GM19438 (cell line): ENCODE measurements around the gene ACE.
A peak's percentile ranks its signal among the peaks of the same experiment; 100 is the strongest.
"Not testable (repeated sequence)": the region's sequence is repeated elsewhere in the genome, so short reads cannot be mapped to it uniquely, and the experiment has no call there.

Experiments used
- ATAC-seq: cut with Tn5 transposase; IDR thresholded peaks from one replicate; pipeline ENCODE4 v1.9.1; 2021; ENCODE audit warnings: low read depth; ENCODE audit not compliant: unreplicated experiment

ACE gene

DNA sequence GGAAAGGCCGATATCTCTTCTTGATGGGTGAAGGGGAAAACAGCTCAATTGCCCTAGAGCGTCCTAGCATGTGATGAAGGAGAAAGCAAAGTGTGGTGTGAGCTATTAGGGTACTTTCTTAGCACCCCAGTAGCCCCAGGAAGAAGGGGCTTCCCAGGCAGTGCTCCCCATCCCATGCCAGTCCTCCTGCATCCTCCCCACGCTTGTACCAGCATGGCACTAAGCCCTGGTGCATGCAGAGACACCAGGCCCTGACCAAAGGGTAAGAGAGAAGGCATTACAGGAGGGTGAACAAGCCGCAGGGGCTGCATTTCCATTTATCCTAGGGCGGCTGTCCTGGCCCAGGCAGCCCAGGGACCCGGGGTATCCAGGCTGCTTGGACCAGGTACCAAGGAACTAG is 33.8 kb upstream of the ACE start:
- ATAC-seq = no peak

DNA sequence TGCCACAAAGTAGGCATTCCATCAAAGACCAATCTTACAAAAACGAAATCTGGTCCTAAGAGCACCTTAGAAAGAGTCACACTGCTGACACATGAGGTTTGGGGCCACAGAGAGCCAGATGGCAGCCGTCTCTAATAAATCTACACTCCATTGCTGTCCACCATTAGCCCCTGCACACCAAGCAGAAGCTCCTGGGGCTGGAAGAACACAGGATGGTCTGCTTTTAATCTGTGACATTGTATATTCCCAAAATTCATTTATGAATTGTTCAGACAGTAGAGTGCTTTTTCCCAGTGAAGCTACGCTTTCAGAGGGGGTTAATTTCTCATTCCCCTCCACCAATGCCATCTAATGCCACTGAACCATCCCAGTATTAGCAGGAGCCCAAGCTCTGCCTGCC is 32.4 kb upstream of the ACE start:
- ATAC-seq = no peak

DNA sequence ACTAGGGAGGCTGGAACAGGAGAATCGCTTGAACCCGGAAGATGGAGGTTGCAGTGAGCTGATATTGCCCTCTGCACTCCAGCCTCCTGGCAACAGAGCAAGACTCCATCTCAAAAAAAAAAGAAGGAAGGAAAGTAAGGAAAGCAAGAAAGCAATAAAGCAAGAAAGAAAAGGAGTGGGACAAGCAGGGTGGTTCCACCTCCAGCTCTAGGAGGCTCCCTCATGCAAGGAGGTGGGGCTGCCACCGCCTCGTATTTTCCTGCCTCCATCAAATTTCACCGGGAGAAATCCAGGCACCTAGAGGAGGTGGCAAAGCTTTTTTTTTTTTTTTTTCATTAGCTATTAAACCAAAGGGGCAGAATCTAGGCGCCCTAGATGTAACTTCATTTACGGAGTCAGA is 31.8 kb upstream of the ACE start:
- no peak for ATAC-seq

DNA sequence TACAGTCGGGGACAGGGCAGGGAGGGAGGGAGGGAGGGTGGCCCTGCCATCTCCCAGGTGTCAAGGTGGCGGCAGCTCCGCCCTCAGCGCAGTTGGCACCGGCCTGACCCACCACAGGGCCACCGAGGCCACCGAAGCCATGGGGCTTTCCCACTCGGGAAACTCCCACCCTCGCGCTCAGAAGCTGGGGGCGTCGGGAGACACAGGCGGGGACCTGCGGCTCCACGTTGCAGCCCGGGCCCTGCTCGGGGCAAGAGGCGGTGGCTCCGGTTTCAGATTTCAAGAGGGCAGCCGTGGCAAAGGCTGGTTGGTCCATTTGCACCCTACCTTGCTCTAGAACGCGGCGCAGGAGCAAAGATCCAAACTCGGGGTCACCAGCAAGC is 31.3 kb upstream of the ACE start:
- peak; percentile 25 for ATAC-seq

DNA sequence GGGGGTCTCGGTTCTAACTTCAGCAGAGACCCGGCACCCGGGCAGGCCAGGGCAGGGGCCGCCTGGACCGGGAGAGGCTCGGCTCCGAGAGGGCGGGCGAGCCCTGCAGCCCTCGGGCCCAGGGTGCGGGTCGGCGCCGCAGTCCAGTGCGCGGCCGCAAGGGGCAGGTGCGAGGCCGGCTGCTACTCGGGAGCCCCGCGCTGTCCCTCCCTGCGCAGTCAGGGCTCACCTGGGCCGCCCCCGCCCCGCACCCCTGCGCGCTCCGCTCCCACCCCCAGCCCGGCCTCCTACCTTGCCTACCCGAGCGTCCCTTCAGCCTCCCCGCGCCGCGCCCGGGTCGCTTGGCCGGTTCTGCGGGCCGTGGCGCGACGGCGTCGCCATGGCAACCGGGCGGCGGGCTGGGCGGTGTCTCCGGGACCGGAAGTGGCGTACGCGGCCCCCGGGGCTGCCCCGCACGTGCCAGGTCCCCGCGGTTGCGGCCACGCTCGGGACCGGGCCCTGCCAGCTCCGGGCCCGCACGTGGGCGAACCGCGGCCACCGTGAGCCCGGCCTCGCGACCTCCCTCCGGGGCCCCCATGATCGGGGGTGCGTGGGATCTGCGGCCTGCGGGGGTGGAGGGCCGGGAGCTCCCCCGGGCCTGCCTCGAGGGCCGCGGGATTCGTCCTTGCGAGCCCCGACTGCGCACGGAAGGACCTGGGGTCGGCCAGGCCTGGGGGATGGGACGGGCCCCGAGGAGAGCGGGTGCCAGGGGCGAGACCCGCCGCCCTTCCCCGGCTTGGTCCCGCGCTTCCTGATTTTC is 30.7 kb upstream of the ACE start, which contains the start of gene CYB561:
TSS of gene CYB561 (minus strand) at position 353 of the 799 bp plus-strand sequence. CDS start 8,759 bp downstream, outside the sequence.
- ATAC-seq = peak; percentile 68

DNA sequence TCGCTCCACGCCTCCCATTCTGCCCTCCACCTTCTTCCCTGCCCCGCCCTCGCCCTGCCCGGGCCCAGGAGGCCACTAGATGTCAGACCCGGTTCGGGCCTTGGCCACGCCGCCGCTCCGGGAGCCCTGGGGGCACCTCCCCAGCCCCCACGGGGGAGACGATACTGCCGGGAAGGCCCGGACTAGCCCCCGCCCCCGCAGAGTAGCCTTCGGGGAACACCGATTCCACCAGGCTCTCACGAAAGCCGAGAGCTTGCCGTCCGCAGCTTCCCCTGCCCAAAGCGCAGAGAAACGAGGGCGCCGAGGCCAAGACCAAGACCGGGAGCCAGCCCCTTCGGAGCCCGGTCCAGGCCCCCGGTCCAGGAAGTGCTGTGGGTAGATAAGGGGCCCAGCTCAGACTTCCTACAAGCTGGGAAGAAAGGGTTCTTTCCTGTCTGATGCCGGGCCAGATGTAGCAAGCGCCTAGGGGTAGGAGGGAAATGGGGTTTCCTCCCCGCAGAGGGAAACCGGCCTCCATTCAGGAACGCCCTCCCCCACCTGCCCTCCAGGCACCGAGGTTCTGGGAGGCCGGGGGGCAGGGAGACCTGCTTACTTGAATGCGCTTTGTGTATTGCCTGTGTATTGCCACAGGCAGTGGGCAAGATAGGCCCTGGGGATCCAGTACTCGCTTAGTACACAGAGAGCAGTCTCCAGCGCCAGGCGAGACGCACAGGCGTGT is 29.9 kb upstream of the ACE start:
- peak; percentile 32 for ATAC-seq

DNA sequence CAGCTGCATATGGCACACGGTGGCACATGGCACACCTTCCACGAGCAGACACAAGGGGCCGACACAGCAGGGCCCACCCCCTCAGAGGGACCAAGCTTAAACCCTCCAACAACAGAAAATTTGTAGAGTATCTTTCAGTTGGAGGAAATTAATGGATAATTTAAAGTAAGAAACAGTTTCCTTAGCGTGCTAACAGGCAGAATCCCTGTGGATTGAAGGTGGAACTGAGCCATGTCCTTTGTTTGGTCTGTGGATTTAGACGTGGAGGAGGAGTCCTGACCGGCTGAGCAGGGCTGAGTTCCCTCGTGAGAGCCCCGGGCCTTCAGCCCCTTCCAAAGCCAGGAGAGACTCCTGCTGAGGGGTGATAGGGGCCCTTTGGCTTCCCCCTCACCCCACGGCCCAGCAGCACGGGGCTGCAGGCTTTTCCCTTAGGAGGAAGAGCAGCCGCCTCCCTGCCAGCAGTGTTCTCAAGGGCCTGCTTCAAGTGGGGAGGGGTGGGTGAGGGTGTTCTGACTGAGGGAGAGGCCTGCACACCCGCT is 29.3 kb upstream of the ACE start:
- no peak for ATAC-seq

DNA sequence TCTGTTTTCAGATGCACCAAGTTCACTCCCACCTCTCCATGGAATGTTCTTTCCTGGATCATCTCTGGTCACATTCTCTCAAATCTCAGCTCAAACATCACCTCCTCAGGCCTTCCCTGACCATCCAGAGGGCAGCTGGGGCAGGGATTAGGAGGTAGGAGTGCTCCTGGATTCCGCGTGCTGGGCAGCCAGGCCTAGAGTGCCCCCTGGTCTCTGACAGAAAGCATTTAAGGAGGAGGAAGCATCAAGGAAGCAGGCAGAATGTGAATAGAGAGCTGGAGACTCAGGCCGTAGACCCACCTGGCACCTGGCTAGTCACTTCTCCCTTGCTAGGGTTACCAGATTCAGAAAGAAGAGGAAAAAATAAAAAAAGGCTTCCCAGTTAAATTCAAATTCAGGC is 28.2 kb upstream of the ACE start:
- no peak for ATAC-seq

DNA sequence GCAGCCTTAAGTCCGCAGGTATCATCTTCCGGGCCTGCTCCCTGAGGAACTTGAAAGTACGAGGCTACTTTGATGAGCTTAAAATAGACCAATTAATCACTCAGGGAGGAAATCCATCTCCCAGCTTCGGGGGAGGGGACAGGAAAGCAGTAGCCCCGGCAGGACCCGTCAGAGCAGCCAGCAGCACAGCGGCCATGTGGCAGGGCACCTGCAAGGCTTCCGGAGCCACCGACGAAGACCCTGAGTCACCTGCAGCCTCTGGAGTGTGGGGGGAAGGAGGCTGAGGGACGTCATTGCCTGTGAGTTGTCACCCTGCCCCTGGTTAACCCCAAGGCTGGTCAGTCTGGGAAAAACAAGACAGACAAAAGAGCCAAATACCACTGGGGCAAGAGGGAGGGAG is 26.3 kb upstream of the ACE start:
- no peak for ATAC-seq

DNA sequence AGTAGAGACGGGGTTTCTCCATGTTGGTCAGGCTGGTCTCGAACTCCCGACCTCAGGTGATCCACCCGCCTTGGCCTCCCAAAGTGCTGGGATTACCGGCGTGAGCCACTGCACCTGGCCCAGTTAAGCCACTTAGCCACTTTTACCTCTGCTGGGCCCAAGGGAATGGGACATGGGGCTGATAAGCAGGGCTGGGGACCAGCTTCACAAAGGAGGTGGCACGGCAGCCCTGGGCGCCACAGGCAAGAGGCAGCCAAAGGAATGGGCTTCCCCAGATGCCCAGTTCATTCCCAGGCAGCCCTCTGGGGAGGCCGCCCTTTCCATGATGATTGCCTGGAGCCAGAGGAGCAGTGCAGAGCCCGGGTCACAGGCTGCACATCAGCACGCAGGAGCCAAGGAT is 25.7 kb upstream of the ACE start:
- ATAC-seq = no peak

DNA sequence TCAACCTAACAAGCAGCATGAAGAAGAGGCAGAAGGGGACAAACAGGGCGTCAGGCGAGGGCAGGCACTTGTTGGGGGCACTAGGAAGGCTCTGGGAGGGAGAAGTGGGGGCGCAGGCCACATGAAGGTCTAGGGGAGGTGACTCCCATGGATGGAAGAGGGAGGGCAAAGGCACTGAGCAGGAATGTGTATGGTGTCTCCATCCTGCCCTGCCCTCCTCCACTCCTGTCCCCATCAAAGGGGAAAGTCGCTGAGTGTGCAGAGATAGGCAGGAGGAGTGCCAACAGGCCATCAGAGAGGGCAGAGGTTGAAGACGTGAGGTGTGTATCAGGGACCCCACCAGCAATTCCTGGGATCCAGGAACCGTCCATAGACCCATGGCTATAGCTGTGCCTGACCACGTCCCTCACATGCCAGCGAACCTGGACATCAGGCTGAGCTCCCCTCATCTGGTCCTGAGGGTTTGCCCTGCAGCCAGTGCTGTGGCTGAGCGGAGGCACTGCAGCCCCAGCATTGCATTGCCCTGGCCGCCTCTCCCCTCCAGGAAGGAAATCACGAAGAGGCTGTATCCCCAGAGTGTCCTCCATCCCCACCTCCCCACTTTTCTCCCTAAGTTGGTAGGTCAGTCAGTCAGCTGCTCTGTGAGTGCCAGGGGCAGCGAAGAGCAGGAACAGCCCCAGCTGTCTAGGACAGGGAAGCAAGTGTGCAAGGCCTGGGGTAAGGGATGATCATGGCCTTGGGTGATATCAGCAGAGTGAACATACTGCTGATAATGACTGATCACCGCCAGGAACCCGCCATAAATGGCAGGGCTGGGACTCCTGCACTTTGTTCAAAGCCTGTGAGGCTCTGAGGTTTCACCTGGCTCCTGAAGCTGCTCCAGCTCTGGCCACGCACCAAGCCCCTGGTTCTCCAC is 24.6 kb upstream of the ACE start:
- ATAC-seq = no peak

DNA sequence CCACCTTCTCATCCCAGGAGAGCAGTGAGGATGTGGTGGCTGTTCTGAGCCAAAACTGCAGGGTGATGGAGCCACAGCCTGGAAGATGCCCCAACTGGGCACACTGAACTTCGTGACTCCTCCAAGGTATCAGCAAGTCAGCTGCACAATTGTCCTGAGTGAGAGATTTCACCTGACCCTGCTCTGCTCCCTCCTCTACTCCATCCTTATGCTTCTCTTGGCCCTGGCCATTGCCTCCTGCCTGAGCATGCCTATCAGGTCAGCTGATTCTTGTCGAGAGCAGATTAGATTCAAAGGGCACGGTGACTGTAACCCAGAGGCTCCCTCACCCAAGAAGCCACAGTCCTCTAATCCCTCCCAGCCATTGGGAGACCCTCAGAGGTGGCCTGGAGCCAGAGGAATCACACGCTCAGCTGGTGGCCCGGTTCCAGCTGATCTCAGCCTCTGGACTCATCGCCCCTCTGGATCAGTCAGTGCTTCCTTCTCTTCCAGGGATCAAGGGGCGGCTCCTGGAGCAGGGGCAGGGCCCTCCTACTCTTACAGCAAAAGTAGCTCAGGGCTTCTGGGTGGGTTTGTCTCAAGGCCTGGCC is 23.8 kb upstream of the ACE start:
- no peak for ATAC-seq

DNA sequence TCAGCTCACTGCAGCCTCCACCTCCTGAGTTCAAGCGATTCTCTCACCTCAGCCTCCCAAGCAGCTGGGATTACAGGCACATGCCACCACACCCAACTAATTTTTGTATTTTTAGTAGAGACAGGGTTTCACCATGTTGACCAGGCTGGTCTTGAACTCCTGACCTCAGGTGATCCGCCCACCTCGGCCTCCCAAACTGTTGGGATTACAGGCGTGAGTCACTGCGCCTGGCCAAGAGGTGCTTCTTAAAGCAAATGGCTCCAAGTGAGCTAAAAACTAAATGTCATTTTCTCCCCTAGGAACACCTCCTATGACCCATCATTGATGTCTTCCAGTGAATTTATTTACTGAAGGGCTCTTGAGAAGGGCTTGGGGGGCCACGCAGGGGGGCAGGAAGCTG is 22.5 kb upstream of the ACE start:
- not testable (repeated sequence) for ATAC-seq

DNA sequence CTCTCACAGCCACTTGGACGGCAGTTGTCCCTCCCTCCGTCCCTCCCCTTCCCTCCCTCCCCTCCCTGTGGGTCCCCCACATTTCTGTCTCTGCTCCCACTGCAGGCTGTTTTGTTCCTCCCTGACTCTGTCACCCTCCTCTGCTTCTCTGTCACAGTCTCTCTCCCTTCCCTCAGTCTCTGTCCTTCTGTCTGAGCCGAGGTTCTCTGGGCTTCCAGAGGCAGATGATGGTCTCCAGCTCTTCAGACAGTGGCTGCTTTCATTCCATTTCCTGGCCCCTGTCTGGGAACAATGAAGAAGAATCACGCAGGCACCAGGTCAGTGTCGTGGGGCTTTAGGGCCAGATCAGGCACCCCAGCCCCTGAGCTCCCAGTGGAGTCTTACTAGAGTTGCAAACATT is 21.9 kb upstream of the ACE start:
- ATAC-seq = no peak

DNA sequence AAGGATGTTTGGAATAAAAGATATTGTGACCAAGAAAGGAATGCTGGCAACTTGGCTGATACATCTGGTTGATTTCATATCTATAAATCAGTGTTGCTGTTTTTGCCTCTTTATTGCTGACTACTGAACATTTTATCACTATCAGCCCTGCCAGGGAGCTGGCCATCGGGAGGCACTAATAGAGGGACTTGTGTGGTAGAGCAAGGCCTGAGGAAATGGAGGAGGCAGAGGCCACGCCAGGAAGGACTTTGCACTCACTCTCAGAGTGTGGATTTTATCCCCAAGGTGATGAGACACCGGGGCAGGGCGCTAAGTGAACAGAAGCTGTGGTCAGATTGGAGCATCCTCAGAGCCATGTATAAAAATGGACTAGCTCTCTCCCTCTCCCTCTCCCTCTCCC is 21.4 kb upstream of the ACE start:
- ATAC-seq = no peak

DNA sequence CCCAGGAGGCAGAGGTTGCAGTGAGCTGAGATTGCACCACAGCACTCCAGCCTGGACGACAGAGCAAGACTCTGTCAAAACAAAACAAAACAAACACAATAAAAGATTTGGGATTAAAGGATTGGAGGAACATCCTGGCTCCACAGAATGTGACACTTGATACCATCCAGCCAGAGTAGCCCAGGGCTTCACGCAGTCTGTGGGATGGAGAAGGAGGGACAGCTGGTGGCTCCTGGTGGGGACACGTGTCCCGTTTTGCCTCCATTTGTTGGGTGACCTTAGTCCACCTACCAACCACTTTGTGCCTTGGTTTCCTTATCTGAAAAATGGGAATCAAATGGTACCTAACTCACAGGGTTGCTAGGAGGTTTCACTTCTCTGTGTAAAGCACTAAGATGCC is 18.4 kb upstream of the ACE start:
- ATAC-seq = no peak

DNA sequence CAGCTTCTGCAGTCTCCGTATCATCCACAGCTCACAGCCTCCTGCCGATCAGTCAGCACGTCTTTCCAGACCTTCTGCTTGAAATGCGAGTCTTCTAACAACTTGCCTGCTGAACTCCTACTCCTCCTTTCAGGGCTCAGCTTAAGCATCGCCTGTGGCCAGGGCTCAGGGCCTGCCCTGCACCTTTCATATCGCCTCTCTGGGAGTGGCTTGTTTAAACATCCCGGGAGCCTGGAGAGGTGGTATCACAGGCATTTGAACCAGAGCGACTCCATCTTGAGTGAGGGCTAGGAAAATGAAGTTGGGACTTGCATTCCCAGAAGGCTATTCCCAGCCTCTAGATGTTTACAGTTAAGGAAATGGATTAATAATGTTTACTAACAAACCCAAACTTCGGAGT is 16.8 kb upstream of the ACE start:
- no peak for ATAC-seq

DNA sequence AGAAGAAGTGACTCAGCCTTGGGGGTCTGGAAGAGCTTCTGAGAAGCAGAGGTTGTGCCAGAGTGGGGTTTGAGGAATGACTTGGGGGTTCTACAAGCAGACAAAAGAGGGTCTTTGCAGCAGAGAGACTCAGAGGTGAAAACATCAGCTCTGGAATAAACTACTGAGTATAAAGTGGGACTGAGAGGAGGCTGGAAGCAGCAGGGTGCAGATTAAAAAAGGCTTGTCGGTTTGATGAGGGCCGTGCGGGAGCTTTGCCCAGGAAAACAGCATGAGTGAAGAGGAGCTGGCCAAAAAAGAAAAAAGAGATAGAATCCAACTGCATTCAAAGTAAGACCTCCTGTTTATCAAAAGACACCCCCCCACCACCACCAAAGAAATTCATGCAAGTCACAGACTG is 13.1 kb upstream of the ACE start:
- no peak for ATAC-seq

DNA sequence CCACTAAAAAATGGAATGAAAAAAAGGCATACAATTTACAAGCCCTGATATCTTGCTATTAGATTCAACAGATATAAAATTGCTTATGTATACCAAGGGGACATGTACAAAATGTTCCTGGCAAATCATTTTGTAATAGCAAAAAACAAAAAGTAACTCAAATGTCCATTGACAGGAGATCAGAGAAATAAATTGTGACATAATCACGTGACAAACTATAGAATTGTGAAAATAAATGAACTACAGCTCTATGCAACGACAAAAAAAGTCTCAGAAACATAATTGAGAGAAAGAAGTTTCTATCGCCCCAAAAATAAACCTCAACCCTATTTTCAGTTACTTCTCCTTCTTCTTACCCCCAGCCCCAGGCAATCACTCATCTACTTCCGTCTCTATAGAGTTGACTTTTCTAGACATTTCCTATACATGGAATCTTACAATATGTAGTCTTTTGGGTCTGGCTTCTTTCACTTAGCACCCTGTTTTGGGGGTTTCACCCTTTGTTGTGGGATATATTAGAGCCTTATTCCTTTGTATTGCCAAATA is 12.1 kb upstream of the ACE start:
- ATAC-seq = no peak

DNA sequence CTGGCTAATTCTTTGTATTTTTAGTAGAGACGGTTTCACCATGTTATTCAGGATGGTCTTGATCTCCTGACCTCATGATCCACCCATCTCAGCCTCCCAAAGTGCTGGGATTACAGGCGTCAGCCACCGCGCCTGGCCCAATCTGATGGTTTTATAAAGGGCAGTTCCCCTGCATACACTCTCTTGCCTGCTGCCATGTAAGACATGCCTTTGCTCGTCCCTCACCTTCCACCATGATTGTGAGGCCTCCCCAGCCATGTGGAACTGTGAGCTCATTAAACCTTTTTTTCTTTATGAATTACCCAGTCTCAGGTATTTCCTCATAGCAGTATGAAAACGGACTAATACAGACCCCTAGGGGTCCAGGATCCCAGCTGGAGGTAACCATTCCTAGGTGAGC is 8.8 kb upstream of the ACE start:
- not testable (repeated sequence) for ATAC-seq
